ENCODE measurements around the gene RS1.

- TF ChIP-seq, protein P1, sequence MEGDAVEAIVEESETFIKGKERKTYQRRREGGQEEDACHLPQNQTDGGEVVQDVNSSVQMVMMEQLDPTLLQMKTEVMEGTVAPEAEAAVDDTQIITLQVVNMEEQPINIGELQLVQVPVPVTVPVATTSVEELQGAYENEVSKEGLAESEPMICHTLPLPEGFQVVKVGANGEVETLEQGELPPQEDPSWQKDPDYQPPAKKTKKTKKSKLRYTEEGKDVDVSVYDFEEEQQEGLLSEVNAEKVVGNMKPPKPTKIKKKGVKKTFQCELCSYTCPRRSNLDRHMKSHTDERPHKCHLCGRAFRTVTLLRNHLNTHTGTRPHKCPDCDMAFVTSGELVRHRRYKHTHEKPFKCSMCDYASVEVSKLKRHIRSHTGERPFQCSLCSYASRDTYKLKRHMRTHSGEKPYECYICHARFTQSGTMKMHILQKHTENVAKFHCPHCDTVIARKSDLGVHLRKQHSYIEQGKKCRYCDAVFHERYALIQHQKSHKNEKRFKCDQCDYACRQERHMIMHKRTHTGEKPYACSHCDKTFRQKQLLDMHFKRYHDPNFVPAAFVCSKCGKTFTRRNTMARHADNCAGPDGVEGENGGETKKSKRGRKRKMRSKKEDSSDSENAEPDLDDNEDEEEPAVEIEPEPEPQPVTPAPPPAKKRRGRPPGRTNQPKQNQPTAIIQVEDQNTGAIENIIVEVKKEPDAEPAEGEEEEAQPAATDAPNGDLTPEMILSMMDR (IDR thresholded peaks at IDR 0.05; ENCODE audit: low read length): no peak
- TF ChIP-seq EZH2 (IDR thresholded peaks at IDR 0.05; ENCODE audit: borderline replicate concordance, low read length): no peak
These were observed 27.1 kb upstream of the RS1 start for GRCh38 chrX:18698737-18699650.

Measured in OCI-LY1 (cell line).